ENCODE results near the gene ELMO1. TPM values are rescaled to one million over a fixed set of nuclear protein-coding genes. Genes with fewer than 3 reads are reported as not detected.

ELMO1 gene
- total RNA-seq, 1 donor from 2014 or later: 33.7 TPM

- DNase-seq (ENCODE audit: low read depth, low spot score): no peak
Measured at GRCh38 chr7:37104822-37105518, 343.7 kb downstream of the ELMO1 start.

DNA sequence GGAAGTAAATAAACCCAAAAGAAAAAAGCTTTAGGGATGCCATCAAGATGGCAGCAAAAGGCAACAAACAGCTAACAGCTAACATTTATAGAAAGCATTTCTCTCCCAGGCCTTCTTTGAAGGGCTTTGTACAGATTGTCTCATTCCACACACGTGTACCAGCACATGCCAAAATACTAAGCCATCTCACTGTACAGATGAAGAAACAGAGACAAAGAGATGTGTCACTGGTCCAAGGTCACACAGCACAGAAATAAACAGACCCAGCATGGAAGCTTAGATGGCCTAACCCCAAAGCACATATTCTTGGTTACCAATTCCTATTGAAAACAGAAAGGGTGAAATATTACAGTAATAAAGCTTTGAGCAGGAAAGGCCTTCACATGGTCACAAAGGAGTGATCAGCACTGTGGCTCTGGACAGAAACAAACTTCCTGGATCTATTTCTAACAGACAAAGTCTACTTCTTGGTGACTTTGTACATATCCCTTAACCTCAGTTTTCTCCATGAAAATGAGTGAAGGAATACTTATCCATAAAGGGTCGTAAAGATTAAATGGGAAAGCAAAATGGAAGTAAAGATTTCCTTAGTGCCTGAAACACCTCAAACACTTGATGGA, 346.0 kb downstream of the ELMO1 start:
- DNase-seq (ENCODE audit: low read depth, low spot score): no peak

- DNase-seq (ENCODE audit: low read depth, low spot score): no peak
Measured at GRCh38 chr7:37100735-37101331, 347.8 kb downstream of the ELMO1 start.

- DNase-seq (ENCODE audit: low read depth, low spot score): no peak
Measured at GRCh38 chr7:37098762-37099161, 349.9 kb downstream of the ELMO1 start.

DNA sequence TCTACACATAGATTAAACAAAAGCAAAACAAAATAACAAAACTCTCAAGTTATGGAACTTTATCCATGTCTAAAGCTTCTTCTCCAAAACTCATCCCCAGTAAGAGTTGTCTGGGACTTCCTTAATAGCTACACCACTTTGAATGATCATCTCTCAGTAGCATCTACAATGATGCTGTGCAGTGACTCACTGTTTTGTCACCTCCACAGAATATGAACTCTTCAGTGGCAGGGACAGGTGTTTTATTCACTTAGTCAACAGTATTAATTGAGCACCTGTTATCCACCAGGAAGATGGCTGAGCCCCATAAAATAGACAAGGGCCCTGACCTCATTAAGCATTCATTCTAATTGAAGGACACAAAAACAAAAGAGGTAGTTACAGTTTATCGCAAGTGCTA, 350.7 kb downstream of the ELMO1 start:
- no peak for DNase-seq (ENCODE audit: low read depth, low spot score)

DNA sequence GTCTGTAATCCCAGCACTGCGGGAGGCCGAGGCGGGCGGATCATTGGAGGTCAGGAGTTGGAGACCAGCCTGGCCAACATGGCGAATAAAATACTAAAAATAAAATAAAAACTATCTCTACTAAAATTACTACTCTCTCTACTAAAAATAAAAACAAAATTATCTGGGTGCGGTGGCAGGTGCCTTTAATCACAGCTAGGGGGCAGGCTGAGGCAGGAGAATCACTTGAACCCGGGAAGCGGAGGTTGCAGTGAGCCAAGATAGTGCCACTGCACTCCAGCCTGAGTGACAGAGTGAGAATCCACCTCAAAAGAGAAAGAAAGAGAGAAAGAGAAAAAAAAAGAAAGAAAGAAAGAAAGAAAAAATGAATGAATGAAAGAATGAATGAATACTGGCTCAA, 351.4 kb downstream of the ELMO1 start:
- DNase-seq (ENCODE audit: low read depth, low spot score): no peak

- DNase-seq (ENCODE audit: low read depth, low spot score): no peak
Measured at GRCh38 chr7:37096341-37096740, 352.3 kb downstream of the ELMO1 start.

DNA sequence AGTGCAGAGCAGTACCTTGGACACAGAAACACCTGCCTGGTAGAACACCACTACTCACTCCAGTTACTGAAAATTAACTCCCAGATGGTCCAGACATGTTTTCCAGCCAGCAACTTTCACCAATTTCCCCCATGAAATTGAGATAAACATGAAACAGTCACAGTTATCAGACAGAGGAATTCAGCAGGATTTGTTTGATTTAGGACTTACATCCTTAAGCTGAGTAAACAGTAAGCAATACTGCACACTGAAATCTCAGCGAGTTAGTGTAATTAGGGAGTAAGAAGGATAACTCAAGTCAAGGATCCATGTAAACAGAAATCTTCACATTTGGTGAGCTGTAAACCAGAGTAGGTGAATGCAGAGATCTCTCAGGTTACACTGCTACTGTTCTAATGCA, 353.5 kb downstream of the ELMO1 start:
- no peak for DNase-seq (ENCODE audit: low read depth, low spot score)

DNA sequence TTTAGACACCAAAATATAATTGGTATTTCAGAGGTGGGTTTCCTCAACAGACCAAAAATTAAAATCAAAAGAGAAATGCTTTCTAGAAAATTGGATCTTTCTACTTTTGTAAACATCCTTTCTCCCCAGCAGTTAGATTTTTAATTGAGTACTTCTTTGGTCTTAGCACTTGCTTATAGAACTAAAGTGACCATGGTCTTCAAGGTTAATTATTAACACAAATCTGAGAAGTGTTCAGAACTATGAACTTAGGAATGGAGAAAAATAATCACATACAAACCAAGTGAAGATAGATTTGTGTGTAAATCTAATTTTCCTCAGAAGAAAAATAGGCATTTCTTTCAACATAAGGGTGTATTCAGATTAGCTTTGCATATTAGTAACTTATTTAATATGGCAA, 355.4 kb downstream of the ELMO1 start:
- no peak for DNase-seq (ENCODE audit: low read depth, low spot score)

GRCh38 chr7:37092548-37092947, 356.1 kb downstream of the ELMO1 start:
- no peak for DNase-seq (ENCODE audit: low read depth, low spot score)

- DNase-seq (ENCODE audit: low read depth, low spot score): no peak
Measured at GRCh38 chr7:37089972-37090371, 358.7 kb downstream of the ELMO1 start.

DNA sequence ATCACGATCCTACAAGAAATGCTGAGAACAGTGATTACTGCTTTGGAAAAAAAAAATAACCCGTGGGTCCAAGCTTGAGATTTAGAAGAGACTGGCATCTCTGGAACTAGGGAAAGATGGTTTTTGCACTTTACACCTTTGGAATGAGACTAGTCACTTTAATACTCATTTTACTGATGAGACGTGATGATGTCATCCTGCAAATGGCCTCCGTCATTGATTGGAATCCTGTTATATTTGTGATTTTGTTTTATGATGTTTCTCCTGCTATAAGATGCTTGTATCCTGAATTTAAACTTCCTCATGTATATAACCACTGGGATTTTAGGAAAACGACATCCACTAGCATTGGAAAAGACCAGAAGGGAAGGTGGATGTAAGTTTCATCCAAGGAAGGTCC, 363.1 kb downstream of the ELMO1 start:
- no peak for DNase-seq (ENCODE audit: low read depth, low spot score)

GRCh38 chr7:37084303-37084702, 364.4 kb downstream of the ELMO1 start:
- no peak for DNase-seq (ENCODE audit: low read depth, low spot score)

- no peak for DNase-seq (ENCODE audit: low read depth, low spot score)
Measured at GRCh38 chr7:37083311-37084096, 365.2 kb downstream of the ELMO1 start.

GRCh38 chr7:37081436-37081835, 367.2 kb downstream of the ELMO1 start:
- DNase-seq (ENCODE audit: low read depth, low spot score): peak; percentile 11

DNA sequence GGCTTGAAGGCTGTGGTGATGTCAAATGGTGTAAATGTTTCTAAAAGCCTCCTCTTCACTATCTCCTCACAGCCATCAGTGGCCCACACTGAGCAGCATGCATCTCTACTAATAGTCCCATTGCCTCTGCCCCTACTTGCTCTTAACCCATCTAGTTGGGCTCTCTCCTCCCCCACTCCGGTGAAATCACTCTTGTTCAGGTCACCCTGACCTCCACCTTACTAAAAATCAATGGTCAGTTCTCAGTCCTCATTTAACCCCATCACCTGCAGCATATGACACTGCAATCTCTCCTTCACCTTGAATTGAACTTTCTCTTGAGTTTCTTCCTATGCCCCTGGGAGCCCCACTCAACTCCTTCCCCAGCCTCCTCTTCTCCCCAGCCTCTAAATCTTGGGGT, 369.2 kb downstream of the ELMO1 start:
- DNase-seq (ENCODE audit: low read depth, low spot score): no peak

DNA sequence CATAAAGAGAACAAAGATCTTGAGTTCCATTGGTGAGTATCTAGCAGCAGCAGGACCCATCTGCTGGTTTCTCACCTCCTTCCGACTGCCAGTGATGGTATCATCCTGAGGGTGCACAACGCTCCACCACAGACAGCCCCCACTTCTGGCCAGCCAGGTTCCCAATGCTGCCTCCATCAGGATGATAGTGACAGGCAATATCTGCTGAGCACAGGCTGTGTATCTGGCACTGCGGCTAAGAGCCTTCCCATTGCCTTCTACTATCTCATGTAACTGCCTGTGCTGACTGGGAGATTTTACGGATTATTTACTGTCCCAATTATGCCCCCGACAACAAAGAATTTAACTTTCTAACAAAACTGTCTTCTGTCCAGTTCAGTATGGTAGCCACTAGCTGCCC, 372.0 kb downstream of the ELMO1 start:
- DNase-seq (ENCODE audit: low read depth, low spot score): no peak

GRCh38 chr7:37074370-37074769, 374.3 kb downstream of the ELMO1 start:
- DNase-seq (ENCODE audit: low read depth, low spot score): no peak

GRCh38 chr7:37071124-37071523, 377.5 kb downstream of the ELMO1 start:
- no peak for DNase-seq (ENCODE audit: low read depth, low spot score)

DNA sequence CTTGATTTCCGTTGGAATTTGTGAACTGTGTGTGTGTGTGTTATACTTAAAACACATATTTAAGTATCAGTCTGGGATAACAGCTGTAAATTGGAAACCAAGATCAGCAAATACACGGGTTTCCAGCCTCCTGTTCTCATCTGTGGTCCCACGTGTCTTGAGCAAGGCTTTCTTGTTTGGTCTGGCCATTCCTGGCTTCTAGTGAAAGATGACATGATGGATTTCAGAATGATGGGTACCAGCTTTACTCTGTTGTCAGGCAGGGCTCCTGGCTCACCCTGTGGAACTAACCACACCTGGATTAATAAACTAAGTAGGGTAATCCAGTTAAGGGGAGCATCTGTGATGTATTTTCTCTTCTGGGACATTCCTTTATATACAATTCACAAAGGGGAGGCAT, 378.2 kb downstream of the ELMO1 start:
- no peak for DNase-seq (ENCODE audit: low read depth, low spot score)

DNA sequence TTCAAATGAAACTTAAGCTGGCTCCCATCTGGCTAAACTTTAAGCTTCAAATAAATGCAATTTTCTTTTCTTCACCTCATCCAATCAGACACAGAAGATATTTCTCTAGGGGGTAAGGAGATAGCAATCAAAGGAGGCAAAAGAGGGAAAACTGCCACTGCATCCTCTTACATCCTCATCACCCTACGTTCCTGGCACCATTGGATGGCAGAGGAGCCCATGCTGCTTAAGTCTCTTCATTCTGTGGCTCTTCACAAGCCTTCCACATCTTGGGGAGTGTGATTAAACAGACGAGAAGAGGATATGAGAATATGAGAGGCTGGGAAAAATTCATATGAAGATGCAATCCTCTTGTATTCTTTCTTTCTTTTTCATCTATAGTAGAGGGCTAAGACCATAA, 378.6 kb downstream of the ELMO1 start:
- no peak for DNase-seq (ENCODE audit: low read depth, low spot score)

- no peak for DNase-seq (ENCODE audit: low read depth, low spot score)
Measured at GRCh38 chr7:37069336-37069735, 379.3 kb downstream of the ELMO1 start.

Data from pulmonary artery endothelial cell (primary cell).